ENCODE measurements around the gene MID2. TPM values are rescaled to one million over a fixed set of nuclear protein-coding genes. Genes with fewer than 3 reads are reported as not detected.

The MID2 gene
- polyA plus RNA-seq, 1 donor (not counting 4 experiments of a cell fraction or from before 2014, with no cell fraction given): 8.9 TPM

DNA sequence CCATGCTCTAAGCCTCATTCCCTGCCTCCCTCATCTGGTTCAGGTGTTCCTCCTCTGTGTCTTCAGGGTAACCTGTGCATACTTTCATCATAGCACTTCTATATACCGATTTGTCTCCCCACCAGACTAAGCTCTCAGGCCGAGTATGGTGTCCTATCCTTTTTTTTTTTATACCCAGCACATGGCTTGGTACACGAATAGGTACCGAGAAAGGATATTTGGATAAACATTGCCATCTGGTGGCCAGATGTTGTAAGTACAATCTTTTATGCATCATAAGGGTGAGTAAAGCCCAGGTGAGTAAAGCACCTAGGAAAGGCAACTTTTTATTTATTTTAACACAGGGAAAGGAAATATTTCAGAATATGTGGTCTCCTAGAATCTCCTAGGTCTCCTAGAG lies 68.4 kb downstream of the MID2 start:
- TF ChIP-seq EZH2 (IDR thresholded peaks at IDR 0.05; ENCODE audit: low read length): no peak
- peak; percentile 31 to 58 (median 40) for TF ChIP-seq CTCF (optimal IDR thresholded peaks at IDR 0.05 in 1 of 3, IDR thresholded peaks at IDR 0.05 in 1 of 3, conservative IDR thresholded peaks at IDR 0.05 in 1 of 3; ENCODE audit: extremely low read depth in 1 of 3, insufficient read depth in 2 of 3, low read length in 3 of 3)
- H3K9me3 ChIP-seq (ENCODE audit: control insufficient read depth, low read depth, low read length): peaks cover 4% of the 10 kb centered on the region
- no peaks in the 10 kb centered on the region for H3K4me1 ChIP-seq (ENCODE audit: control insufficient read depth, extremely low read depth, insufficient read depth, low read length)
- H3K9ac ChIP-seq (ENCODE audit: control insufficient read depth, extremely low read depth, insufficient read depth, low read length): no peak overlapping the region
- no peak overlapping the region for H3K4me2 ChIP-seq (ENCODE audit: control insufficient read depth, extremely low read depth, insufficient read depth, low read depth, low read length)
- H3K36me3 ChIP-seq (ENCODE audit: control insufficient read depth in 2 of 2, extremely low read depth in 1 of 2, insufficient read depth in 2 of 2, low read length in 2 of 2): no peaks in the 10 kb centered on the region
- H4K20me1 ChIP-seq (ENCODE audit: control insufficient read depth, extremely low read depth, insufficient read depth, low read length): no peaks in the 10 kb centered on the region
- DNase-seq (ENCODE audit: low read depth, low spot score) (peak; percentile 9), FAIRE-seq (no peak)
- no peaks in the 10 kb centered on the region for H3K27me3 ChIP-seq (ENCODE audit: control insufficient read depth, extremely low read depth, insufficient read depth, low read length)
- dilution Hi-C loops (cut with MboI; ENCODE audit: extremely low pct_ligation_motif_present, low sequenced_read_pairs): no loop called here
- H2AFZ ChIP-seq (ENCODE audit: control insufficient read depth, low read length): no peak overlapping the region
- H3K9me1 ChIP-seq (ENCODE audit: control insufficient read depth, extremely low read depth, insufficient read depth, low read length): no peaks in the 10 kb centered on the region
- no peak overlapping the region for H3K27ac ChIP-seq (ENCODE audit: control insufficient read depth, insufficient read depth, low read length)
- H3K79me2 ChIP-seq (ENCODE audit: control insufficient read depth, insufficient read depth, low read length): no peaks in the 10 kb centered on the region
- no peak overlapping the region for H3K4me3 ChIP-seq (ENCODE audit: control insufficient read depth in 2 of 3, extremely low read depth in 1 of 3, insufficient read depth in 2 of 3, low read depth in 1 of 3, low read length in 3 of 3)

GRCh38 chrX:107902721-107903120 lies 77.1 kb downstream of the MID2 start:
- Histone ChIP-seq H3K27ac (ENCODE audit: control insufficient read depth, insufficient read depth, low read length) (no peak overlapping the region), H3K4me3 (ENCODE audit: control insufficient read depth in 2 of 3, extremely low read depth in 1 of 3, insufficient read depth in 2 of 3, low read depth in 1 of 3, low read length in 3 of 3) (no peak overlapping the region), H4K20me1 (ENCODE audit: control insufficient read depth, extremely low read depth, insufficient read depth, low read length) (no peaks in the 10 kb centered on the region), H3K4me2 (ENCODE audit: control insufficient read depth, extremely low read depth, insufficient read depth, low read depth, low read length) (no peak overlapping the region), H2AFZ (ENCODE audit: control insufficient read depth, low read length) (no peak overlapping the region), H3K4me1 (ENCODE audit: control insufficient read depth, extremely low read depth, insufficient read depth, low read length) (no peaks in the 10 kb centered on the region), H3K79me2 (ENCODE audit: control insufficient read depth, insufficient read depth, low read length) (no peaks in the 10 kb centered on the region), H3K9ac (ENCODE audit: control insufficient read depth, extremely low read depth, insufficient read depth, low read length) (no peak overlapping the region), H3K27me3 (ENCODE audit: control insufficient read depth, extremely low read depth, insufficient read depth, low read length) (peaks cover 3% of the 10 kb centered on the region), H3K36me3 (ENCODE audit: control insufficient read depth in 2 of 2, extremely low read depth in 1 of 2, insufficient read depth in 2 of 2, low read length in 2 of 2) (no peaks in the 10 kb centered on the region), H3K9me1 (ENCODE audit: control insufficient read depth, extremely low read depth, insufficient read depth, low read length) (no peaks in the 10 kb centered on the region), H3K9me3 (ENCODE audit: control insufficient read depth, low read depth, low read length) (no peaks in the 10 kb centered on the region)
- no peak for TF ChIP-seq EZH2 (IDR thresholded peaks at IDR 0.05; ENCODE audit: low read length)
- no peak for TF ChIP-seq CTCF (optimal IDR thresholded peaks at IDR 0.05 in 1 of 3, IDR thresholded peaks at IDR 0.05 in 1 of 3, conservative IDR thresholded peaks at IDR 0.05 in 1 of 3; ENCODE audit: extremely low read depth in 1 of 3, insufficient read depth in 2 of 3, low read length in 3 of 3)
- FAIRE-seq (no peak), DNase-seq (ENCODE audit: low read depth, low spot score) (no peak)
- dilution Hi-C loops (cut with MboI; ENCODE audit: extremely low pct_ligation_motif_present, low sequenced_read_pairs): no loop called here

Measured in keratinocyte (primary cell).